Right renal pelvis (tissue), 4 donors: ENCODE data around the gene ATRN. TPM values are rescaled to one million over a fixed set of nuclear protein-coding genes. Genes with fewer than 3 reads are reported as not detected.

Experiments used
- DNase-seq, 4 donors: peaks; one replicate each; pipeline ENCODE4 v3.0.0-alpha.2; 2013; ENCODE audit warnings: low read depth in 4 of 4, low spot score in 3 of 4, missing footprints in 1 of 4
- polyA plus RNA-seq, 4 donors: library from polyadenylated mRNA; unstranded; fragments of 120-200 nt; gene quantifications; one replicate each; pipeline ENCODE4 v1.2.1, GENCODE V29; 2013; ENCODE audit not compliant: insufficient read length in 4 of 4

ATRN gene
- polyA plus RNA-seq, 4 donors, result 52.8 to 59.3 (median 55.1) TPM

DNA sequence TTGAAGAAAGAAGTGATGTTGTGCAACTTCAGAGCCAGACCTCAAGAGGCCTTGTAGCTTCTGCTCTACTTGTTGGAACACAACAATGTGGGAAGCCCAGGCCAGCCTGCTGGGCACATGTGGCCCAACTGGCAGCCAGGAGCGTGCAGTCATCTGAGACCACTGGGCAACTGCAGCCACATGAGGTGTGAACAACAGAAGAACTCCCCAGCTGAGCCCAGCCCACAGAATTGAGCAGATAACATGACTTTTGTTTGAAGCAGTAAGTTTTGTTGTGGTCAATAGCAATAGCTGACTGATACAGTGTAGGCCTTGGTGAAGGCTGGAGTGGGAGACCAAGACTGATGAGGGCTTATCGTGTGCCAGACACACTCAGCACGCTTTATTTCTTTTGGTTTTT lies 219.6 kb downstream of the ATRN start:
- no peak for DNase-seq

DNA sequence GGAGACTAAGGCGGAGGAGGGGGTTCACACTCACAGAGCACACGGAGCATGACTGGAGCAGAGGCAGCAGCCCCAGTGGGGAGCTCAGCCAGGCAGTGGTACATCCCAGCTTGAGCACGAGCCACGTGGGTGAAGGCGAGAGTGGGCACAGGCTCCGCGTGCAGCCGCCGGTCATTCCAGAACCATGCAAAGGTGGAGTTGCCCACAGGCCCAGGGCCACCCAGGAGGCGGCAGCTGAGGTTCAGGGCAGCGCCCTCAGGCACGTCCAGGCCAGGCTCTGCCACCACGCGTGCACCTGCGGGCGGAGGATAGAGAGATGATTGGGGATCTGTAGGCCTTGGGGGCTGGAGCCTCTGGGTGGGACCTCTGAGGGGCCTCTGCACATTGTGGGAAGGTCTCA lies 220.5 kb downstream of the ATRN start:
- no peak for DNase-seq

DNA sequence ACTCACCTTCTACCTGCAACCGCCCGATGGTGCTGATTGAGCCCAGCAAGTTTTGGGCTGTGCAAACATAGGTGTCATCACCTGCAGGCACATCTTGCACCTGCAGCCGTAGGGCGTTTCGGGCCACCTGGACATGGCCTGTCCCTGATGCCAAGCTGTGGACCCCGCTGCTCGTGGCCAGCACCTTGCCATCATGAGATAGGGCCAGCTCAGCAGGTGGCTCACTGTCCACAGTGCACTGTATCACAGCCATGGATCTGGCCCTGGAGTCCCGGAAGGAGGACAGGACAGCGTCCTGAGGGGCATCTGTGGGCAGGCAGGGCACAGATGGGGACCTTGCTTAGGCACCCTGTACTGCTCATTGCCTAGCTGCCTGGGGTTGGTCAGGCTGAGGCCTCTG lies 221.1 kb downstream of the ATRN start:
- DNase-seq, result no peak

DNA sequence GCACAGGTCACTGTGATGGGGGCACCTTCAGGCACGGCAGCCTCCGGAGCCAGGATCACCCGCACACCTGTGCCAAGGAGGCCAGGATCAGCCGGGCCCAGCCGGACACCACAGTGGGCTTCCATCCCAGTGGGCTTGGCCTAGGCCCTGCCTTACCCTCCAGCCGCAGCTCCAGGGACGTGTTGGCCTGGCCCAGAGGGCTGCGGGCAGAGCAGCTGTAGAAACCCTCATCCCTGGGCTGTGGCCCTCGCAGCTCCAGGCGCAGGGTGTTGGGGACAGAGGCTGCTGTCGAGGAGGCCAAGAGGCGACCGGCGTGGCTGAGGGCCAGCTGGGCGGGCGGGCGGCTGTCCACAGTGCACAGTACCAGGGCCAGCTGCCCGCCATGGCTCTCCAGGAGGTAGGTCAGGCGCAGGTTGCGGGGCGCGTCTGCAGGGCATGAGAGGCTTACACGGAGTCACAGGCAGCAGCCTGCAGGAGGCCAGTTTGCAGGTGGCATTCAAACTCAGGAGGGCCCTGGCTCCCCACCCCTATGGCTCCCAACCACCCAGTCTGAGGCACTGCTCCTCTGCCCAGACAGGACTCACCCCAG lies 222.0 kb downstream of the ATRN start:
- no peak for DNase-seq

DNA sequence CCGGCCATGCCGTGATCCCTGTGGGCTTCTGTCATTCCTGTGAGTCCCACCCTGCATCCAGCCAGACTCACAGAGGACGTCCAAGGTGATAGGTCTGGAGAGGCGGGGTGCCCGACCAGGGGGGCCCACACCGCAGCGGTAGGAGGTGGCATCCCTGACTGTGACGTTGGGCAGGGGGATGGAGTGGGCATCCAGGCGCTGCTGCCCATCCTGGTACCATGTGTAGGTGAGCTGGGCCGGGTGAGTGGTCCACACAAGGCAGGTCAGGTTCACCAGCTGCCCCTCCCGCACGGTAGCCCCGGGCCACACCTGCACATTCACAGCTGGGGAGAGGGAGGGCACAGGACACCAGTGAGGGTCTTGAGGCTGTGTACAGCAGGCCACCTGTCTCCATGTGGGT lies 222.6 kb downstream of the ATRN start:
- DNase-seq, result no peak

DNA sequence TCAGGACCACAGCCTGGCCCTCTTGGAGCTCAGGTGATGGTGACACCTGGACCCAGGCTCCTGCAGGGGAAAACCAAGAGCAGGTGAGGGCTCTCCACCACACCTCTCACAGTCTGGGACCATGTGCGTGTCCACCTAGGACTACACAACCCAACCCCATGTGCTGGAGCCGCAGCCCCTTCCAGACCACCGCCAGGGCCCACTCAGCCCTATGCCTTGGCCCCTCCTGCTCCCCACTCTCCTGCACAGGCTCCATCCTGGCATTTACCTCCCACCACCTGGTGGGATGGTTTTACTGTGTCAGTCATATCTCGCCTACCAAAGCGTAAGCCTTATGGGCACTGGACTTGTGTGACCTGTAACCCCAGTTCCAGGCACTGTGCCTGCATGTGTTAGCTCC lies 224.0 kb downstream of the ATRN start:
- DNase-seq, result no peak

DNA sequence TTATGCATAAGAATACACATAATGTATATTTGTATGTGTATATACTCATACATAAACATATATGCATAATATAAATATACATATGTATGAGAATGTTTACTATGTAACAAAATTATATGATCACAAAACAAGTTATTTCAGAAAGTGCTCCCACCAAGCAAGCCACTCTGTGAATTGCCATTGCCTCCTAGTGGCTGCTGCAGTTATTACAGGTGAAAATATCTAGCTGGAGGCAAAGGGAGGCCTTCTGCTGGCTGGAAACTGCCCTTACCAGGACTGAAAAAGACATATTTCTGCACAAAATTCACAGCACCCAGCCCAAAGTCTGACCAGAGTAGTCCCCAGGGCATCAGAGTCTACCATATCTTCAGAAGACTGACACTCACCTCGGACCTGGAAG lies 225.4 kb downstream of the ATRN start:
- DNase-seq, result no peak

DNA sequence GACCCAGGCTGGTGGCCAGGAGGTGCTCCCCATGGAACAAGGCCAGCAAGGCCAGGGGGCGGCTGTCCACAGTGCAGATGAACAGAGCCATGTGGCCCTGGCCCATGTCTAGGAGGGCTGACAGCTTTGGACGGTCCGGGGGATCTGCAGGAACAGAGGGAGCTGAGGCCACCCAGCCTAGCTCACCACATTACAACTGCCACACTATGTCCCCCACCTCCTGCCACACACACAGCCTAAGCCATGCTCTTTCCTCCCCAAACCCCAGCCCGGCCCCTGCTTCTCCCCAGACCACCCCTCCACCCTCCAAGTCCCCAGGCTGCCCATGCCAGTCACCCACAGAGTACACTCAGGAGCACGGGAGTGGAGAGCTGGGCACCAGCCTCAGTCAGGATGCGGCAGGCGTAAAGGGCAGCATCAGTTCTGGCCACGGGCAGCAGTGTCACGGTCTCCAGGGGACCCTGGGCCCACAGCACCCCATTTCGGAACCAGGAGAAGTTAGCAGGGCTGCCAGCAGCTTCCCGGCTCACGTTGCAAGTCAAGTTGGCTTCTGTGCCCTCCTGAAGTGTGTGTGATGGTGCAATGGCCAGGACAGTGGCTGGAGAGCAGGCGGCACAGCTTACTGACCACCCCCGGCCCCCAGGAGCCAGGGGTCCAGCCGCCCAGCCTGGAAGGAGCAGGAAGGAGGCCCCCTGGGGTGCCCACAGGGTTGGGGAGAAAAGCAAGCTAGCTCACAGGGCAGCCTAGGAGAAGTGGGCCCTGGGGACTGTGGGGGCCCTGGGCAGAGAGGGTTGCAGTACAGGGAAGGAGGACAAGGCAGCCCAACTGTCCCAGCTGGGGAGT lies 226.1 kb downstream of the ATRN start:
- DNase-seq, result no peak

DNA sequence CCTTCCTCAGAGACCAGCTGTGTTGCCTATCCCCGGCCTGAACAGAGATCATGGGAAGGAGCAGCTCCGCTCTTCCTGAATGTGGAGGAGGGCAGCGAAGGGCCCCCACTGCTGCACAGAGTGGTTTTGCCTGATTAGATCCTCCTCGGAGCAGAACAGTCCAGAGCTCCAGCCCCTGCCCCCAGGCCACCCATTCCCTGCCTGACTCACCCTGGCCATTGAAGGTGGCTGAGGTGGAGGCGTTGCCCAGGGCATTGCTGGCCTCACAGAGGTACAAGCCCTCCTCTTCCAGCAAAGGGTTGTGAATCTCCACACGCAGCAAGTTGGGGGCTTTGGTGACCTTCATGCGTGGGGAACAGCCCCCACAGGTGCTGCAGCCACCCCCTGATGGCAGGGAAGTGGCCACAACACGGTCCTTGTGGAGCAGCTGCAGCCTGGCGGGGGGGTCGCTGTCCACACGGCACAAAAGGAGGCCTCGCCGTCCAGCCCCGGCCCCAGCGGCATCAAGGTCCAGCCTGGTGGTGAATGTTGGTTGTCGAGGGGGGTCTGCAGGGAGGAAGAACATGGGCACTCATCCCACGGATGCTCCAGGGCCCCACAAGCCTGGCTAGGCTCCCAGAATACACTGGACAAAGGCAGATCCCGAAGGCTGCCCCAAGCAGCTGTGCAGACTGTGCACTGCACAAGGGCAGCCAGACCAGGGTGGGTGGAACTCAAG lies 226.9 kb downstream of the ATRN start:
- no peak for DNase-seq

DNA sequence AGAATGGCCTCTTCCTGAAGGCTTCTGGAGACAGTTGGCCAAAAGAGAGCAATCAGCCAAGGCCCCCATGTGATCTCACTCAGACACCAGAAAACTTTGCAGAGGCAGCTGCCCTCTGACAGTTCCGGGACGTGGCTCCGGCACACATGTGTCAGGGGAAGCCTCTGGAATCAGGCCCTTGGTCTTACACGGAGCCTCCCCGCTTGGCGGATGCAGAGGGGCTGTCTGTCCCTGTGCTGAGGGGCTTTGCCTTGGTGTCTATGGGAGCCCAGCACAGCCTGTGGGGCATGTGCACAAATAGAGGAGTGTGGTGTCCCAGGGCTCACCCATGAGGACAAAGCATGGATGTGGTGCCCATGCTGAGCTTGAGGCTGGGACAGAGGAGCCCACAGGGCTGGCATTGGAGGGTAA lies 227.8 kb downstream of the ATRN start:
- DNase-seq, result no peak

DNA sequence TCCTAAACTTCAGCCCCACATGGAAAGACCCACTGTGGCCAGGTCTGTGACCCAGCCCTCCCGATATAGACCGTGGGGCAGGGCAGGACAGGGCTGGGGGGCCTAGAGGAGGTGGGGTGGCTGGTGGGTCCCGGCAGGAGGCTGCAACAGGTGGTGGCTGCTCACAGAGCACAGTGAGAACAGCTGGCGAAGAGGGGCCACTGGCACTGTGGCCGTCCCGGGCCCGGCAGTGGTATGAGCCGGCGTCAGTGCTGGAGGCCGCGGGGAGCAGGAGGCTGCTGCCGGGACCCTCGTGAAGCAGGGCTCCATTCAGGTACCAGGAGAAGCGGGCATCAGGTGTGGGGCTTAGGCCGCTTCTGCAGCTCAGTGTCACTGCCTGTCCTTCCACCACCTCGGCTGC lies 228.2 kb downstream of the ATRN start:
- DNase-seq, result no peak

Other genes with a start within 250 kb of the ATRN start
- 1 to 10 TPM; 1.7 to 3.8 (median 2.4) TPM for gene SLC4A11, start 231.8 kb upstream of the ATRN start, polyA plus RNA-seq
- 10 to 100 TPM; 27.1 to 31.6 (median 29.0) TPM for gene DNAAF9, start 63.3 kb upstream of the ATRN start, polyA plus RNA-seq
- under 1 TPM in 2 of 4 donors, not detected in 2; 0.13 to 0.20 TPM for gene GFRA4, start 192.4 kb downstream of the ATRN start, polyA plus RNA-seq
- gene ADAM33, start 211.0 kb downstream of the ATRN start, polyA plus RNA-seq, result 10 to 100 TPM in 1 of 4 donors, 1 to 10 TPM in 3; 6.5 to 10.5 (median 8.8) TPM
- 1 to 10 TPM in 1 of 4 donors, under 1 TPM in 3; 0.51 to 1.3 (median 0.76) TPM for gene SIGLEC1, start 241.6 kb downstream of the ATRN start, polyA plus RNA-seq